H1 (cell line): Measurements from ENCODE around the gene CRTAC1. TPM values are rescaled to one million over a fixed set of nuclear protein-coding genes. Genes with fewer than 3 reads are reported as not detected.

Experiments used
- CTCF ChIA-PET: fragments of 300-600 bp; sonication (Branson Sonifier 250); formaldehyde crosslinking; loops from one replicate; lab custom pipeline; 2021; ENCODE audit not compliant: partially characterized antibody; lab: Charles Lee
- POLR2A ChIA-PET: fragments of 300-600 bp; sonication (Branson Sonifier 250); formaldehyde crosslinking; loops from one replicate; lab custom pipeline; 2021; ENCODE audit warnings: inconsistent platforms; ENCODE audit not compliant: partially characterized antibody; lab: Charles Lee
- DNase-seq, 2 experiments: peaks; one replicate each; pipeline versions ENCODE4 v3.0.0 to v3.0.0-alpha.2; 2010 to 2022; ENCODE audit warnings: low spot score in 2 of 2, low read depth in 1 of 2, mixed read lengths in 1 of 2
- FAIRE-seq: peaks from 2 replicates; lab custom pipeline; 2011; peaks lifted over from hg19 to GRCh38; lab: Jason Lieb, UNC
- H2AFZ ChIP-seq: 2 replicates; pipeline ENCODE4 v1.8.1; 2012; ENCODE audit warnings: low read length, inconsistent platforms
- H2AK5ac ChIP-seq: 2 replicates; pipeline ENCODE4 v1.6.1; 2013; ENCODE audit warnings: low read depth, low read length
- H2BK120ac ChIP-seq: replicated peaks from 2 replicates; pipeline ENCODE3; 2013; ENCODE audit warnings: low read depth, low read length, inconsistent platforms
- H2BK12ac ChIP-seq: 2 replicates; pipeline ENCODE4 v1.6.1; 2013; ENCODE audit warnings: low read depth, low read length
- H2BK15ac ChIP-seq: 2 replicates; pipeline ENCODE4 v1.6.1; 2013; ENCODE audit warnings: low read length
- H2BK20ac ChIP-seq: 2 replicates; pipeline ENCODE4 v1.6.1; 2013; ENCODE audit warnings: low read length
- H2BK5ac ChIP-seq: 2 replicates; pipeline ENCODE4 v1.6.1; 2013; ENCODE audit warnings: low read depth, low read length
- H3K14ac ChIP-seq: 2 replicates; pipeline ENCODE4 v1.6.1; 2013; ENCODE audit warnings: inconsistent platforms; ENCODE audit not compliant: insufficient read length
- H3K18ac ChIP-seq: 2 replicates; pipeline ENCODE4 v1.6.1; 2013; ENCODE audit warnings: low read length; ENCODE audit errors: extremely low read depth
- H3K23ac ChIP-seq: 2 replicates; pipeline ENCODE4 v1.6.1; 2013; ENCODE audit warnings: inconsistent platforms; ENCODE audit not compliant: insufficient read length
- H3K23me2 ChIP-seq: 2 replicates; pipeline ENCODE4 v1.6.1; 2013; ENCODE audit warnings: low read depth, low read length
- H3K27ac ChIP-seq: 2 replicates; pipeline ENCODE4 v1.6.1; 2011; ENCODE audit warnings: low read depth, low read length, inconsistent platforms
- H3K27me3 ChIP-seq, 4 experiments: replicated peaks in 1 of 4; 1 replicate in 1 of 4; 2 replicates in 3 of 4; pipeline versions ENCODE4 v1.6.1 to v1.8.1; 2011 to 2013; ENCODE audit warnings: low read length in 3 of 4, mild to moderate bottlenecking in 3 of 4, inconsistent platforms in 2 of 4, mixed read lengths in 2 of 4, moderate library complexity in 1 of 4; ENCODE audit not compliant: control insufficient read depth in 3 of 4, insufficient read depth in 3 of 4; ENCODE audit errors: extremely low read depth in 1 of 4
- H3K36me3 ChIP-seq, 4 experiments: 2 replicates each; pipeline versions ENCODE4 v1.6.1 to v1.8.1; 2011 to 2013; ENCODE audit warnings: mild to moderate bottlenecking in 4 of 4, low read length in 3 of 4, moderate library complexity in 2 of 4, control low read depth in 1 of 4, inconsistent platforms in 1 of 4; ENCODE audit not compliant: insufficient read depth in 4 of 4, control insufficient read depth in 2 of 4
- H3K4ac ChIP-seq: replicated peaks from 2 replicates; pipeline ENCODE3; 2013; ENCODE audit warnings: low read length, low read depth, mixed read lengths, inconsistent platforms; ENCODE audit not compliant: insufficient read length
- H3K4me1 ChIP-seq, 4 experiments: replicated peaks in 1 of 4; 1 replicate in 1 of 4; 2 replicates in 3 of 4; pipeline versions ENCODE4 v1.6.1 to v1.8.1; 2011 to 2013; ENCODE audit warnings: low read length in 3 of 4, inconsistent platforms in 2 of 4, mixed read lengths in 1 of 4; ENCODE audit not compliant: insufficient read depth in 4 of 4, control insufficient read depth in 3 of 4
- H3K4me2 ChIP-seq, 2 experiments: 2 replicates each; pipeline versions ENCODE4 v1.6.1 to v1.8.1; 2011 to 2013; ENCODE audit warnings: low read depth in 2 of 2, low read length in 2 of 2, control low read depth in 1 of 2, inconsistent platforms in 1 of 2, mild to moderate bottlenecking in 1 of 2; ENCODE audit not compliant: insufficient read depth in 1 of 2
- H3K4me3 ChIP-seq, 4 experiments: fragments of 200-600, 300-600 bp in 1 of 4; sonication (generic), shearing (Covaris generic), sonication (Bioruptor Twin) in 1 of 4; 2 replicates each; pipeline versions ENCODE4 v1.5.1 to v1.8.1; 2011 to 2016; ENCODE audit warnings: low read length in 4 of 4, low read depth in 3 of 4, control low read depth in 2 of 4, inconsistent platforms in 2 of 4, mild to moderate bottlenecking in 2 of 4, mixed read lengths in 1 of 4, moderate library complexity in 1 of 4; ENCODE audit not compliant: insufficient read depth in 2 of 4; ENCODE audit errors: extremely low read depth in 1 of 4
- H3K56ac ChIP-seq: replicated peaks from 2 replicates; pipeline ENCODE3; 2013; ENCODE audit warnings: low read depth, mild to moderate bottlenecking, mixed read lengths, low read length, inconsistent platforms; ENCODE audit not compliant: insufficient read length
- H3K79me1 ChIP-seq: 2 replicates; pipeline ENCODE4 v1.6.1; 2013; ENCODE audit warnings: low read depth, low read length, control low read depth
- H3K79me2 ChIP-seq, 2 experiments: 2 replicates each; pipeline versions ENCODE4 v1.6.1 to v1.8.1; 2012 to 2013; ENCODE audit warnings: low read length in 2 of 2, mild to moderate bottlenecking in 2 of 2, inconsistent platforms in 1 of 2; ENCODE audit not compliant: insufficient read depth in 2 of 2, control insufficient read depth in 1 of 2
- H3K9ac ChIP-seq, 4 experiments: replicated peaks in 1 of 4; 1 replicate in 1 of 4; 2 replicates in 3 of 4; pipeline versions ENCODE4 v1.6.1 to v1.8.1; 2011 to 2013; ENCODE audit warnings: low read depth in 3 of 4, low read length in 3 of 4, control low read depth in 2 of 4, mild to moderate bottlenecking in 2 of 4, moderate library complexity in 2 of 4, inconsistent platforms in 1 of 4; ENCODE audit errors: extremely low read depth in 1 of 4
- H3K9me3 ChIP-seq, 2 experiments: 2 replicates each; pipeline versions ENCODE4 v1.6.1 to v1.8.1; 2012 to 2013; ENCODE audit warnings: mild to moderate bottlenecking in 2 of 2, moderate library complexity in 2 of 2, control low read depth in 1 of 2, inconsistent platforms in 1 of 2, low read depth in 1 of 2, low read length in 1 of 2, mixed read lengths in 1 of 2; ENCODE audit not compliant: insufficient read depth in 2 of 2
- H4K20me1 ChIP-seq, 2 experiments: replicated peaks in 1 of 2; 2 replicates each; pipeline versions ENCODE3 to v1.8.1; 2011 to 2013; ENCODE audit warnings: inconsistent platforms in 2 of 2, low read length in 2 of 2, mild to moderate bottlenecking in 1 of 2; ENCODE audit not compliant: insufficient read depth in 2 of 2, control insufficient read depth in 1 of 2
- H4K5ac ChIP-seq: 2 replicates; pipeline ENCODE4 v1.6.1; 2013; ENCODE audit warnings: low read length, low read depth, mixed read lengths, inconsistent platforms; ENCODE audit not compliant: insufficient read length
- H4K8ac ChIP-seq: 2 replicates; pipeline ENCODE4 v1.8.0; 2013; ENCODE audit warnings: mild to moderate bottlenecking, moderate library complexity, low read length, inconsistent platforms; ENCODE audit not compliant: insufficient read depth; ENCODE audit errors: extremely low read depth
- H4K91ac ChIP-seq: replicated peaks from 2 replicates; pipeline ENCODE3; 2013; ENCODE audit warnings: low read length, mixed read lengths, inconsistent platforms; ENCODE audit not compliant: insufficient read length
- ASH2L ChIP-seq: fragments of 200-600, 300-600 bp; sonication (generic); IDR thresholded peaks from one replicate; pipeline ENCODE4 v1.7.1; 2017; ENCODE audit warnings: low read length
- BACH1 ChIP-seq: IDR thresholded peaks from 2 replicates; pipeline ENCODE4 v1.6.1; 2012; ENCODE audit warnings: low read length, improper control_type of control experiment
- CTBP2 ChIP-seq: IDR thresholded peaks from 2 replicates; pipeline ENCODE4 v1.7.0; 2011; ENCODE audit warnings: borderline replicate concordance, mild to moderate bottlenecking, moderate library complexity, mixed read lengths, low read length; ENCODE audit not compliant: insufficient read depth, insufficient read length
- GABPA ChIP-seq: IDR thresholded peaks from 2 replicates; pipeline ENCODE4 v1.6.1; 2011; ENCODE audit warnings: mild to moderate bottlenecking, low read length, moderate library complexity, borderline replicate concordance; ENCODE audit not compliant: insufficient read depth
- SP2 ChIP-seq: IDR thresholded peaks from 2 replicates; pipeline ENCODE4 v1.6.1; 2012; ENCODE audit warnings: mild to moderate bottlenecking, low read length, inconsistent platforms
- TBP ChIP-seq: IDR thresholded peaks from 2 replicates; pipeline ENCODE4 v1.6.1; 2011; ENCODE audit warnings: low read depth, low read length, improper control_type of control experiment
- TEAD4 ChIP-seq: IDR thresholded peaks from 2 replicates; pipeline ENCODE4 v1.6.1; 2012; ENCODE audit warnings: low read depth, low read length, inconsistent platforms, mixed read lengths
- WGBS, 2 experiments: shearing (Covaris generic) in 1 of 2; methylation state at CpG; one replicate each; pipeline versions ENCODE4 v1.1.6 to v1.1.7; 2013 to 2015; ENCODE audit warnings: low lambda C conversion rate in 2 of 2, mixed read lengths in 2 of 2, inconsistent platforms in 1 of 2, low coverage in 1 of 2, missing lambda C conversion rate in 1 of 2; ENCODE audit not compliant: insufficient replicate concordance in 2 of 2, insufficient coverage in 1 of 2, insufficient read length in 1 of 2; ENCODE audit errors: extremely low coverage in 1 of 2, missing lambda C conversion rate in 1 of 2; 5-methylcytosine and 5-hydroxymethylcytosine counted together
- polyA plus RNA-seq, 7 experiments: library from polyadenylated mRNA; depleted of rRNA in 3 of 7; stranded (reverse) in 5 of 7; unstranded in 2 of 7; fragments of >200 nt in 5 of 7; fragments of 200-250 nt in 2 of 7; gene quantifications; 1 replicate in 5 of 7; 2 replicates in 1 of 7; 4 replicates in 1 of 7; pipeline versions ENCODE4 v1.2.1 to v1.2.3, GENCODE V29; 2011 to 2013; ENCODE audit warnings: missing spikeins in 2 of 7, mixed read lengths in 2 of 7
- total RNA-seq: library from RNA; stranded (reverse); fragmentation: NEBNext Ultra II Directional; extraction: Animal tissue kit (Norgen Biotek cat#: 25700); gene quantifications from 2 replicates; pipeline ENCODE4 v1.2.1, GENCODE V29; 2021

CRTAC1 gene
- total and polyA plus RNA-seq, 2 of the 8 experiments (the other 6 are each of a cell fraction or from before 2014, with no cell fraction given), result 0.91 to 1.2 TPM

GRCh38 chr10:97842656-97843280, 187.7 kb downstream of the CRTAC1 start:
- FAIRE-seq, result no peak
- Histone ChIP-seq H2AFZ (no peak overlapping the region), H3K18ac (no peak overlapping the region), H2BK20ac (no peak overlapping the region), H3K79me2 (no peaks in the 10 kb centered on the region), H4K20me1 (no peaks in the 10 kb centered on the region), H2BK120ac (no peak overlapping the region), H4K8ac (no peak overlapping the region), H4K5ac (no peak overlapping the region), H3K4me2 (no peak overlapping the region), H3K4me3 (no peak overlapping the region), H3K23ac (no peak overlapping the region), H3K56ac (no peak overlapping the region), H3K27me3 (no peaks in the 10 kb centered on the region), H3K36me3 (no peaks in the 10 kb centered on the region), H3K9ac (no peak overlapping the region), H2BK5ac (no peak overlapping the region), H3K9me3 (peaks cover 0 to 12% of the 10 kb centered on the region in 2 experiments; a peak in 2 of 4 replicates), H3K4ac (no peak overlapping the region), H2BK12ac (no peak overlapping the region), H3K4me1 (no peaks in the 10 kb centered on the region), H3K79me1 (no peaks in the 10 kb centered on the region), H3K14ac (no peak overlapping the region), H4K91ac (no peak overlapping the region), H3K23me2 (no peaks in the 10 kb centered on the region), H2BK15ac (no peak overlapping the region), H2AK5ac (no peak overlapping the region), H3K27ac (no peak overlapping the region)
- CTCF ChIA-PET, result interaction anchor here (0.9 to 1.2 kb wide), 6 partner anchors 10 to 133 kb away, joined by 3 to 9 read pairs (median 4); no protein-coding TSS in a partner anchor
- POLR2A ChIA-PET, result interaction anchor here (0.6 kb wide), 1 partner anchor 13 kb away, joined by 3 read pairs; no protein-coding TSS in a partner anchor
- 92% methylated on average over 7 of the region's 7 CpGs; no CpG with 5 or more reads in 1 of the 2 experiments for WGBS, 2 experiments
- no peak for TF ChIP-seq ASH2L
- TF ChIP-seq GABPA, result no peak
- TF ChIP-seq TBP, result no peak
- no peak for TF ChIP-seq TEAD4
- TF ChIP-seq CTBP2, result no peak
- no peak for TF ChIP-seq BACH1
- no peak for TF ChIP-seq SP2
- no peak for DNase-seq
